ENCODE measurements around the gene EDRF1. TPM values are rescaled to one million over a fixed set of nuclear protein-coding genes. Genes with fewer than 3 reads are reported as not detected.

Gene EDRF1
- total RNA-seq, 1 experiment from 2014 or later, result 49.2 TPM

DNA sequence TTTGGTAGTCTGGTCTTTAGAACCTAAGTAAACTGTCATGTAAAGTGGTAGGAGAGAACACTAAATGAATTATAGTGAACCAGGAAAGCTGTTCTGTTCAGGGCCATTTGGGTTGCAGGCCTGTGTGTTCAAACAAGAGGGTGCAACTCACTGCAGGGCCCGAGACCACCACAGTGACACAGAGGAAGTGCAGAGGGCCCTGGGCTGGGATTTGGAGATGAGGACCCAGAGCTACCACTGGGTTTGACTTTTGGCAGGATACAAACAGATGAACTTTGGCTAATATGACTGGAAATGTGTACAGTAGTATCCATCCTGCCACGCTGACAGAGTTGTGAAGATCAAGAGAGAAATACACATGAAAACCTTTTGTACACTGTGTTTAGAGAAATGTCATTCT, 46.3 kb downstream of the EDRF1 start:
- no peak for TF ChIP-seq RAD21 (IDR thresholded peaks at IDR 0.05; ENCODE audit: low read depth)
- no peak for TF ChIP-seq SIN3A (IDR thresholded peaks at IDR 0.05; ENCODE audit: low read depth)
- TF ChIP-seq EGR1 (IDR thresholded peaks at IDR 0.05; ENCODE audit: low read depth), result no peak
- no peak for TF ChIP-seq ELF1 (IDR thresholded peaks at IDR 0.05; ENCODE audit: borderline replicate concordance, low read depth)
- TF ChIP-seq, protein P1, sequence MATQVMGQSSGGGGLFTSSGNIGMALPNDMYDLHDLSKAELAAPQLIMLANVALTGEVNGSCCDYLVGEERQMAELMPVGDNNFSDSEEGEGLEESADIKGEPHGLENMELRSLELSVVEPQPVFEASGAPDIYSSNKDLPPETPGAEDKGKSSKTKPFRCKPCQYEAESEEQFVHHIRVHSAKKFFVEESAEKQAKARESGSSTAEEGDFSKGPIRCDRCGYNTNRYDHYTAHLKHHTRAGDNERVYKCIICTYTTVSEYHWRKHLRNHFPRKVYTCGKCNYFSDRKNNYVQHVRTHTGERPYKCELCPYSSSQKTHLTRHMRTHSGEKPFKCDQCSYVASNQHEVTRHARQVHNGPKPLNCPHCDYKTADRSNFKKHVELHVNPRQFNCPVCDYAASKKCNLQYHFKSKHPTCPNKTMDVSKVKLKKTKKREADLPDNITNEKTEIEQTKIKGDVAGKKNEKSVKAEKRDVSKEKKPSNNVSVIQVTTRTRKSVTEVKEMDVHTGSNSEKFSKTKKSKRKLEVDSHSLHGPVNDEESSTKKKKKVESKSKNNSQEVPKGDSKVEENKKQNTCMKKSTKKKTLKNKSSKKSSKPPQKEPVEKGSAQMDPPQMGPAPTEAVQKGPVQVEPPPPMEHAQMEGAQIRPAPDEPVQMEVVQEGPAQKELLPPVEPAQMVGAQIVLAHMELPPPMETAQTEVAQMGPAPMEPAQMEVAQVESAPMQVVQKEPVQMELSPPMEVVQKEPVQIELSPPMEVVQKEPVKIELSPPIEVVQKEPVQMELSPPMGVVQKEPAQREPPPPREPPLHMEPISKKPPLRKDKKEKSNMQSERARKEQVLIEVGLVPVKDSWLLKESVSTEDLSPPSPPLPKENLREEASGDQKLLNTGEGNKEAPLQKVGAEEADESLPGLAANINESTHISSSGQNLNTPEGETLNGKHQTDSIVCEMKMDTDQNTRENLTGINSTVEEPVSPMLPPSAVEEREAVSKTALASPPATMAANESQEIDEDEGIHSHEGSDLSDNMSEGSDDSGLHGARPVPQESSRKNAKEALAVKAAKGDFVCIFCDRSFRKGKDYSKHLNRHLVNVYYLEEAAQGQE (IDR thresholded peaks at IDR 0.05; ENCODE audit: low read depth), result no peak
- no peak for TF ChIP-seq CEBPB (IDR thresholded peaks at IDR 0.05; ENCODE audit: low read depth)
- no peak for TF ChIP-seq POLR2A (IDR thresholded peaks at IDR 0.05; ENCODE audit: borderline replicate concordance, extremely low read depth, insufficient read depth, insufficient read length)
- TF ChIP-seq, protein P2, sequence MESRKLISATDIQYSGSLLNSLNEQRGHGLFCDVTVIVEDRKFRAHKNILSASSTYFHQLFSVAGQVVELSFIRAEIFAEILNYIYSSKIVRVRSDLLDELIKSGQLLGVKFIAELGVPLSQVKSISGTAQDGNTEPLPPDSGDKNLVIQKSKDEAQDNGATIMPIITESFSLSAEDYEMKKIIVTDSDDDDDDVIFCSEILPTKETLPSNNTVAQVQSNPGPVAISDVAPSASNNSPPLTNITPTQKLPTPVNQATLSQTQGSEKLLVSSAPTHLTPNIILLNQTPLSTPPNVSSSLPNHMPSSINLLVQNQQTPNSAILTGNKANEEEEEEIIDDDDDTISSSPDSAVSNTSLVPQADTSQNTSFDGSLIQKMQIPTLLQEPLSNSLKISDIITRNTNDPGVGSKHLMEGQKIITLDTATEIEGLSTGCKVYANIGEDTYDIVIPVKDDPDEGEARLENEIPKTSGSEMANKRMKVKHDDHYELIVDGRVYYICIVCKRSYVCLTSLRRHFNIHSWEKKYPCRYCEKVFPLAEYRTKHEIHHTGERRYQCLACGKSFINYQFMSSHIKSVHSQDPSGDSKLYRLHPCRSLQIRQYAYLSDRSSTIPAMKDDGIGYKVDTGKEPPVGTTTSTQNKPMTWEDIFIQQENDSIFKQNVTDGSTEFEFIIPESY (IDR thresholded peaks at IDR 0.05; ENCODE audit: extremely low read depth, insufficient replicate concordance, low read length), result no peak
- TF ChIP-seq EZH2phosphoT487 (IDR thresholded peaks at IDR 0.05; ENCODE audit: borderline replicate concordance), result no peak
- no peak for TF ChIP-seq CBX3 (IDR thresholded peaks at IDR 0.05; ENCODE audit: low read depth)
- TF ChIP-seq ZNF274 (IDR thresholded peaks at IDR 0.05; ENCODE audit: low read depth, low read length), result no peak
- TF ChIP-seq EZH2 (IDR thresholded peaks at IDR 0.05), result no peak
- TF ChIP-seq FOSL1 (IDR thresholded peaks at IDR 0.05; ENCODE audit: low read depth), result no peak
- no peak for TF ChIP-seq ZFX (IDR thresholded peaks at IDR 0.05)
- TF ChIP-seq YY1 (IDR thresholded peaks at IDR 0.05; ENCODE audit: extremely low read depth, insufficient replicate concordance, low read depth, low read length), result no peak
- no peak for TF ChIP-seq SP1 (IDR thresholded peaks at IDR 0.05; ENCODE audit: low read depth)
- TF ChIP-seq, protein P3, sequence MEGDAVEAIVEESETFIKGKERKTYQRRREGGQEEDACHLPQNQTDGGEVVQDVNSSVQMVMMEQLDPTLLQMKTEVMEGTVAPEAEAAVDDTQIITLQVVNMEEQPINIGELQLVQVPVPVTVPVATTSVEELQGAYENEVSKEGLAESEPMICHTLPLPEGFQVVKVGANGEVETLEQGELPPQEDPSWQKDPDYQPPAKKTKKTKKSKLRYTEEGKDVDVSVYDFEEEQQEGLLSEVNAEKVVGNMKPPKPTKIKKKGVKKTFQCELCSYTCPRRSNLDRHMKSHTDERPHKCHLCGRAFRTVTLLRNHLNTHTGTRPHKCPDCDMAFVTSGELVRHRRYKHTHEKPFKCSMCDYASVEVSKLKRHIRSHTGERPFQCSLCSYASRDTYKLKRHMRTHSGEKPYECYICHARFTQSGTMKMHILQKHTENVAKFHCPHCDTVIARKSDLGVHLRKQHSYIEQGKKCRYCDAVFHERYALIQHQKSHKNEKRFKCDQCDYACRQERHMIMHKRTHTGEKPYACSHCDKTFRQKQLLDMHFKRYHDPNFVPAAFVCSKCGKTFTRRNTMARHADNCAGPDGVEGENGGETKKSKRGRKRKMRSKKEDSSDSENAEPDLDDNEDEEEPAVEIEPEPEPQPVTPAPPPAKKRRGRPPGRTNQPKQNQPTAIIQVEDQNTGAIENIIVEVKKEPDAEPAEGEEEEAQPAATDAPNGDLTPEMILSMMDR (IDR thresholded peaks at IDR 0.05 in 2 of 3, conservative IDR thresholded peaks at IDR 0.05 in 1 of 3; ENCODE audit: borderline replicate concordance in 1 of 3, insufficient read depth in 1 of 3, low read depth in 2 of 3, low read length in 2 of 3), result no peak
- TF ChIP-seq POLR2AphosphoS5 (IDR thresholded peaks at IDR 0.05; ENCODE audit: low read depth, low read length), result no peak
- TF ChIP-seq, protein P4, sequence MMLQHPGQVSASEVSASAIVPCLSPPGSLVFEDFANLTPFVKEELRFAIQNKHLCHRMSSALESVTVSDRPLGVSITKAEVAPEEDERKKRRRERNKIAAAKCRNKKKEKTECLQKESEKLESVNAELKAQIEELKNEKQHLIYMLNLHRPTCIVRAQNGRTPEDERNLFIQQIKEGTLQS (IDR thresholded peaks at IDR 0.05), result no peak
- no peak for TF ChIP-seq SRF (IDR thresholded peaks at IDR 0.05; ENCODE audit: low read depth)
- no peaks in the 10 kb centered on the region for H3K27me3 ChIP-seq (ENCODE audit: insufficient read depth, low read length)
- no TSS peak for BruUV-seq (replicated peaks)
- ChIA-PET POLR2A (no interaction called here), RAD21 (ENCODE audit: low non-redundant PET in 1 of 2, low total read pairs in 2 of 2, uncharacterized antibody in 2 of 2, unreplicated experiment in 2 of 2) (no interaction called here), CTCF (no interaction called here)
- no peak overlapping the region for H3K4me3 ChIP-seq (replicated peaks in 1 of 2; ENCODE audit: low read depth in 1 of 2, low read length in 2 of 2)
- no peaks in the 10 kb centered on the region for H4K20me1 ChIP-seq (ENCODE audit: insufficient read depth)
- H2AFZ ChIP-seq (ENCODE audit: low read depth, low read length, poor library complexity, severe bottlenecking), result no peak overlapping the region
- no peaks in the 10 kb centered on the region for H3K9me3 ChIP-seq (ENCODE audit: control insufficient read depth in 1 of 2, insufficient read depth in 1 of 2, low read depth in 1 of 2, low read length in 2 of 2)
- no peak overlapping the region for H3K9ac ChIP-seq (ENCODE audit: low read length)
- no peak overlapping the region for H3K27ac ChIP-seq (ENCODE audit: low read depth, low read length)
- peaks cover 25 to 38% of the 10 kb centered on the region in 2 experiments for H3K36me3 ChIP-seq (ENCODE audit: control insufficient read depth in 1 of 2, insufficient read depth in 2 of 2, low read length in 2 of 2)
- no peaks in the 10 kb centered on the region for H3K9me2 ChIP-seq (ENCODE audit: insufficient read depth)
- intact Hi-C loops (cut with micrococcal nuclease), result no loop called here
- no peaks in the 10 kb centered on the region for H3K4me1 ChIP-seq (ENCODE audit: control insufficient read depth in 1 of 2, insufficient read depth in 2 of 2, low read length in 2 of 2)
- no peak overlapping the region for H3K4me2 ChIP-seq (ENCODE audit: low read length)
- no peak for ATAC-seq
- no peaks in the 10 kb centered on the region for H3K79me2 ChIP-seq (ENCODE audit: insufficient read depth, low read length)
- DNase-seq (ENCODE audit: low read depth, low spot score), result no peak
